Loucy (cell line): Measurements from ENCODE around the gene GAS2L2.

Experiments
- EZH2phosphoT487 ChIP-seq: fragments of 200-600 bp; IDR thresholded peaks from 2 replicates; pipeline ENCODE4 v1.6.1; 2018; ENCODE audit warnings: antibody characterized with exemption, mild to moderate bottlenecking, moderate library complexity, borderline replicate concordance
- TF ChIP-seq, protein P1 (sequence below): fragments of 200-600 bp; sonication (generic); conservative IDR thresholded peaks from 2 replicates; pipeline ENCODE4 v1.5.1; 2014; ENCODE audit warnings: mild to moderate bottlenecking, antibody characterized with exemption, low read length

DNA sequence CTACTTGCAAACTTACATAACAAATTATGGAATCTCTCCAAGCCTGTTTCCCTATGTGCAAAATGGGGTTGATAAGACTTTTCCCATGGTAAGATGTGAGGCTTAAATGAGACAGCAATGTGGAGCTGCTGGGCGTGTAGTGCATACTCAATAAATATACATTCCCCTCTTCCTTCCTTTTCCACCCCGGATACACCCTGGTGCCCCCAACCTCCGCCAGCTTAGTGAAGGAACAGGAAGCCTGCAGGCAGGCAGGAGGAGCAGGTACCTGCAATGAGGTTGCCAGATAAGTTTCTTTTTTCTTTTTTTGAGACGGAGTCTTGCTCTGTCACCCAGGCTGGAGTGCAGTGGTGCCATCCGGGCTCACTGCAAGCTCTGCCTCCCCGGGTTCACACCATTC is 22.5 kb upstream of the GAS2L2 start:
- no peak for TF ChIP-seq EZH2phosphoT487
- TF ChIP-seq, protein P1, sequence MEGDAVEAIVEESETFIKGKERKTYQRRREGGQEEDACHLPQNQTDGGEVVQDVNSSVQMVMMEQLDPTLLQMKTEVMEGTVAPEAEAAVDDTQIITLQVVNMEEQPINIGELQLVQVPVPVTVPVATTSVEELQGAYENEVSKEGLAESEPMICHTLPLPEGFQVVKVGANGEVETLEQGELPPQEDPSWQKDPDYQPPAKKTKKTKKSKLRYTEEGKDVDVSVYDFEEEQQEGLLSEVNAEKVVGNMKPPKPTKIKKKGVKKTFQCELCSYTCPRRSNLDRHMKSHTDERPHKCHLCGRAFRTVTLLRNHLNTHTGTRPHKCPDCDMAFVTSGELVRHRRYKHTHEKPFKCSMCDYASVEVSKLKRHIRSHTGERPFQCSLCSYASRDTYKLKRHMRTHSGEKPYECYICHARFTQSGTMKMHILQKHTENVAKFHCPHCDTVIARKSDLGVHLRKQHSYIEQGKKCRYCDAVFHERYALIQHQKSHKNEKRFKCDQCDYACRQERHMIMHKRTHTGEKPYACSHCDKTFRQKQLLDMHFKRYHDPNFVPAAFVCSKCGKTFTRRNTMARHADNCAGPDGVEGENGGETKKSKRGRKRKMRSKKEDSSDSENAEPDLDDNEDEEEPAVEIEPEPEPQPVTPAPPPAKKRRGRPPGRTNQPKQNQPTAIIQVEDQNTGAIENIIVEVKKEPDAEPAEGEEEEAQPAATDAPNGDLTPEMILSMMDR = no peak
